ENCODE measurements around the gene PLK3. TPM values are rescaled to one million over a fixed set of nuclear protein-coding genes. Genes with fewer than 3 reads are reported as not detected.
"Not testable (repeated sequence)": the region's sequence is repeated elsewhere in the genome, so short reads cannot be mapped to it uniquely, and the experiment has no call there.

The PLK3 gene
- total RNA-seq, 2 donors from 2014 or later, result 3.3 to 9.0 TPM

DNA sequence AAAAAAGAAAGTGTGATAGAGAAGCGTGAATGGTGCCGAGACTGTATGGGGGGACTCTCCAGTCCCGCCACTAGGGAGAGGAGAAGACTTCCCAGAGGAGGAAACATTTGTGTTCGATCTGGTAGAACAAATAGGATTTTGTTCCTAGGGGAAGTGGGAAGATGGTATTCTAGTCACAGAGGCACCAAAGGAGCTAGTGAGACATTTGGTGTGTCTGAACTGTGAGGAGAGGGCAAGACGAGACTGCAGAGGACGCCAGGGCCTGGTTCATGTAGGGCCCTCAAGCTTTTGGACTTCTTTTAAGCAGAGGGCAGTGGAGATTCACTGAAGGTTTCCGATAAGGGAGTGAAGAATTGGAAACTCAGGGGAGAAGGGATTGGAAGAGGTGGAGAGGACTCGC, 11.1 kb downstream of the PLK3 start:
- H3K4me3 ChIP-seq (ENCODE audit: low read length), result no peak overlapping the region
- peak; percentile 47 for DNase-seq
- WGBS, 2 experiments (ENCODE audit: insufficient coverage in 1 of 2, insufficient read length in 1 of 2), result 87 to 88% methylated on average over 5 to 8 of the region's 8 CpGs
- Mint-ChIP-seq H3K4me3 (no peak overlapping the region), H3K36me3 (ENCODE audit: low read depth) (peaks cover 6% of the 10 kb centered on the region), H3K4me1 (peaks cover 43% of the 10 kb centered on the region), H3K9me3 (no peaks in the 10 kb centered on the region), H3K27ac (no peak overlapping the region), H3K27me3 (ENCODE audit: insufficient read depth) (peaks cover 5% of the 10 kb centered on the region)
- TF ChIP-seq, protein P1, sequence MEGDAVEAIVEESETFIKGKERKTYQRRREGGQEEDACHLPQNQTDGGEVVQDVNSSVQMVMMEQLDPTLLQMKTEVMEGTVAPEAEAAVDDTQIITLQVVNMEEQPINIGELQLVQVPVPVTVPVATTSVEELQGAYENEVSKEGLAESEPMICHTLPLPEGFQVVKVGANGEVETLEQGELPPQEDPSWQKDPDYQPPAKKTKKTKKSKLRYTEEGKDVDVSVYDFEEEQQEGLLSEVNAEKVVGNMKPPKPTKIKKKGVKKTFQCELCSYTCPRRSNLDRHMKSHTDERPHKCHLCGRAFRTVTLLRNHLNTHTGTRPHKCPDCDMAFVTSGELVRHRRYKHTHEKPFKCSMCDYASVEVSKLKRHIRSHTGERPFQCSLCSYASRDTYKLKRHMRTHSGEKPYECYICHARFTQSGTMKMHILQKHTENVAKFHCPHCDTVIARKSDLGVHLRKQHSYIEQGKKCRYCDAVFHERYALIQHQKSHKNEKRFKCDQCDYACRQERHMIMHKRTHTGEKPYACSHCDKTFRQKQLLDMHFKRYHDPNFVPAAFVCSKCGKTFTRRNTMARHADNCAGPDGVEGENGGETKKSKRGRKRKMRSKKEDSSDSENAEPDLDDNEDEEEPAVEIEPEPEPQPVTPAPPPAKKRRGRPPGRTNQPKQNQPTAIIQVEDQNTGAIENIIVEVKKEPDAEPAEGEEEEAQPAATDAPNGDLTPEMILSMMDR (conservative IDR thresholded peaks at IDR 0.05), result peak; percentile 35
- H3K36me3 ChIP-seq (ENCODE audit: control insufficient read depth, insufficient read depth, low read length), result peaks cover 7% of the 10 kb centered on the region
- H3K27ac ChIP-seq (ENCODE audit: low read depth, low read length), result no peak overlapping the region
- H3K9ac ChIP-seq (ENCODE audit: extremely low read depth, low read length, poor library complexity, severe bottlenecking), result no peak overlapping the region
- no peaks in the 10 kb centered on the region for H3K9me3 ChIP-seq (ENCODE audit: control insufficient read depth, low read length)
- H3K4me1 ChIP-seq (ENCODE audit: control insufficient read depth, insufficient read depth, low read length), result peaks cover 32% of the 10 kb centered on the region
- H3K27me3 ChIP-seq (ENCODE audit: control insufficient read depth, insufficient read depth, low read length, poor library complexity, severe bottlenecking), result no peaks in the 10 kb centered on the region

DNA sequence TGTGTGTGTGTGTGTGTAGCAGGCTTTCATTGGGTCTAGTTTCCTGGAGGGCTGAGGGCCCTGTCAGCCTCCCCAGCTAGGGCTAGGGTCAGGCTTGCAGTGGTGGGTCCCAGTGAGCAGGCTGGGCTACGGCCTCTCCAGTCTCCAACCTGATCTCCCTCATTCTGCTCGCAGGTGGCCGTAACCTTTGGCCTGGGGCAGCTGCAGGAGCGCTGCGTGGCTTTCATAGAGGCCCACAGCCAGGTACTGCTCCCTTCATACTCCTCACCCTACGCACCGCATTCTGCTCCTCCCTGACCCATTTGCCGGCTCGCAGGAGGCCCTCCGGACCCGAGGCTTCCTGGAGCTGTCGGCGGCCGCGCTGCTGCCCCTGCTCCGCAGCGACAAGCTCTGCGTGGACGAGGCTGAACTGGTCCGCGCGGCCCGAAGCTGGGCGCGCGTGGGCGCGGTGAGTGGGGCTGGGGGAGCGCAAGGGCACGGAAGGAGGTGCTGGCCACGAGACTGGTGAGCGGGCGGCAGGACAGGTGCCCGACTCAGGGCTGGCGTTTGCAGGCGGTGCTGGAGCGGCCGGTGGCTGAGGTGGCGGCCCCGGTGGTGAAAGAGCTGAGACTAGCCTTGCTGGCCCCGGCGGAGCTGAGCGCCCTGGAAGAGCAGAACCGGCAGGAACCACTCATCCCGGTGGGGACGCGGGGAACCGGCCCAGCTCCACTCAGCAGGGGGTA, 12.8 kb downstream of the PLK3 start:
- Histone ChIP-seq H3K4me1 (ENCODE audit: control insufficient read depth, insufficient read depth, low read length) (peaks cover 18% of the 10 kb centered on the region), H3K9me3 (ENCODE audit: control insufficient read depth, low read length) (no peaks in the 10 kb centered on the region), H3K27me3 (ENCODE audit: control insufficient read depth, insufficient read depth, low read length, poor library complexity, severe bottlenecking) (no peaks in the 10 kb centered on the region), H3K36me3 (ENCODE audit: control insufficient read depth, insufficient read depth, low read length) (no peaks in the 10 kb centered on the region), H3K27ac (ENCODE audit: low read depth, low read length) (no peak overlapping the region), H3K4me3 (ENCODE audit: low read length) (no peak overlapping the region), H3K9ac (ENCODE audit: extremely low read depth, low read length, poor library complexity, severe bottlenecking) (no peak overlapping the region)
- Mint-ChIP-seq H3K27me3 (ENCODE audit: insufficient read depth) (peaks cover 8% of the 10 kb centered on the region), H3K27ac (no peak overlapping the region), H3K4me3 (peak overlapping the region; percentile 56), H3K4me1 (peaks cover 31% of the 10 kb centered on the region), H3K9me3 (no peaks in the 10 kb centered on the region), H3K36me3 (ENCODE audit: low read depth) (peaks cover 4% of the 10 kb centered on the region)
- peak; percentile 77 for DNase-seq
- 92 to 94% methylated on average over 36 to 48 of the region's 48 CpGs for WGBS, 2 experiments (ENCODE audit: insufficient coverage in 1 of 2, insufficient read length in 1 of 2)
- TF ChIP-seq, protein P1 (conservative IDR thresholded peaks at IDR 0.05), result no peak

DNA sequence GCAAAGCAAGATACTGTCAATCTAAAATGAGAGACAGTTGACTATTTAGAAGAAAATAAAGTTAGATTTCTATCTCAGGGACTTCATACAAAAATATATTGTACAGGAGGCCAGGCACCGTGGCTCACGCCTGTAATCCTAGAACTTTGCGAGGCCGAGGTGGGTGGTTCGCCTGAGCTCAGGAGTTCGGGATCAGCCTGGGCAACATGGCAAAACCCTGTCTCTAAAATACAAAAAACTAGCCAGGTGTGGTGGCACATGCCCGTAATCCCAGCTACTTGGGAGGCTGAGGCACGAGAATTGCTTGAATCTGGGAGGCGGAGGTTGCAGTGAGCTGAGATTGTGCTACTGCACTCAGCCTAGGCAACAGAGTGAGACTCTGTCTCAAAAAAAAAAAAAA, 15.7 kb downstream of the PLK3 start:
- Mint-ChIP-seq H3K27me3 (ENCODE audit: insufficient read depth) (peaks cover 11% of the 10 kb centered on the region), H3K4me1 (peaks cover 26% of the 10 kb centered on the region)
- not testable (repeated sequence) for DNase-seq; H3K27ac ChIP-seq (ENCODE audit: low read depth, low read length); H3K4me1 ChIP-seq (ENCODE audit: control insufficient read depth, insufficient read depth, low read length); H3K36me3 ChIP-seq (ENCODE audit: control insufficient read depth, insufficient read depth, low read length); H3K27ac Mint-ChIP-seq; H3K4me3 ChIP-seq (ENCODE audit: low read length); H3K9me3 ChIP-seq (ENCODE audit: control insufficient read depth, low read length); H3K9me3 Mint-ChIP-seq; H3K4me3 Mint-ChIP-seq; H3K9ac ChIP-seq (ENCODE audit: extremely low read depth, low read length, poor library complexity, severe bottlenecking); H3K27me3 ChIP-seq (ENCODE audit: control insufficient read depth, insufficient read depth, low read length, poor library complexity, severe bottlenecking); H3K36me3 Mint-ChIP-seq (ENCODE audit: low read depth)
- 94 to 96% methylated on average over 6 to 9 of the region's 9 CpGs for WGBS, 2 experiments (ENCODE audit: insufficient coverage in 1 of 2, insufficient read length in 1 of 2)
